HL-60/S4 treated with retinoic acid at 250 ng/mL for 4 days and 3 days (cell line): ENCODE measurements around the gene PCBP3.

Experiments
- in situ Hi-C: fragments of 300-500 bp; cut with MboI; formaldehyde crosslinking; loops from 2 replicates; pipeline ENCODE4 v1.7.0; 2022; ENCODE audit warnings: low sequenced_read_pairs

PCBP3 gene

GRCh38 chr21:45802956-45803617, 159.6 kb downstream of the PCBP3 start:
- in situ Hi-C loops: loop anchor here (25.0 kb wide), 2 partner anchors 241 to 341 kb away; no protein-coding TSS in a partner anchor

DNA sequence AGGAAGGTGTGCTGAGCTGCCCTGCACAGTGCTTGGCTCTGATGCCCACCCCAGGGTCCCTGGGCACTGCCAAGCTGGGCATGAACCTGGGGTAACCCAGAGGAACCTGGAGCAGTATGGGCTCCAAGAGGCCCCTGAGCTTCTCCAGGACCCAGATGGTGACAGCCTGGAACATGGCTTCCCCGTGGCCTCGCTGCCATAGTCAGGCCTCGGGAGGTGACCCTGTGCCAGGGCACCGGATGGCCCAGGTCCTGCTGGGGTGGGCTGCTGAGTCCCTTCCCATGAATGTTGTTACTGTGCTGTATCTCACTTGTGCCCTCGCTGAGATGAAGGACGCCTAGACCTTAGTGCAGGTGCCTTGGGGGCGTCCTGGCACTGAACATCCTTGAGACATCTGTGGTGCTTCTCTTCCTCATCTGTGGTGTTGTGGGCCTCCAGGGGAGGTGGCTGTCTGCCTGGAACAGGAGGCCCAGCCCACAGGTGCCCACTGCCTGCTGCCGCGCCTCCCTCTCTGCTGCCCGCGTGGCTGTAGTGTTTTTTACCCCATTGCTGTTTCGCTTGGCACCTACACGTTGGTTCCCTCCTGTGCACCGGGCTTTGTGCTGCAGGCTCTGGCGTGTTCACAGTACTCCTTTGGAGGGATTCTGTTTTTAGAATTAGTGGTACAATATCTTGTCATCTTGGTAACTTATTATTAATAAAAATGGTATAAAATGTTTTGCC, 160.3 kb downstream of the PCBP3 start:
- in situ Hi-C loops: loop anchor here (25.0 kb wide), 2 partner anchors 241 to 341 kb away; no protein-coding TSS in a partner anchor

DNA sequence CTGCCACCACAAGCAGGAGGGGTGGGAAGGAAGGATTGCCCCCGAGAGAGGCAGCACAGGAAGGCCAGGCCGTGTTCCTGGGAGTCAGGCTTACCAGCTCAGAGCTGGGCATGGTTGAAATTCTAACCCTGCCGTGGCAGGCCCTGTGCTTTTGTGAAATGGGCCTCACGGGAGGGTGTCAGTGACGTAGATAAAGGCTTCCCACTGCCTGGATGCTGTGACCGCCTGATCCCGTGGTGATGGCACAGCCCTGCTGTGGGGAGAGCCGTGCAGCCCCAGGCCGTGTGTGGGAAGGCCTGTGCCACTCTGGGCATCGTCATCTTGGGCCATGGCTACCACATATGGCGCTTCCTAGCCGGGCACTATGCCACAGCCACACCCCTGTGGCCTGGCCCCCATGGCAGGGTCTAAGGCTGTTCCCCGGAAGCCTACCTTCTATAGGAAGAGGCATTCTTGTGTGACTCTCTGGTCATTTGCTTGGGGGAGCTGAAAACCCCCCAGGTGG, 161.3 kb downstream of the PCBP3 start:
- in situ Hi-C loops: loop anchor here (25.0 kb wide), 2 partner anchors 243 to 343 kb away; no protein-coding TSS in a partner anchor

- in situ Hi-C loops: loop anchor here (25.0 kb wide), 2 partner anchors 243 to 343 kb away; no protein-coding TSS in a partner anchor
These were observed 161.8 kb downstream of the PCBP3 start for GRCh38 chr21:45805321-45805720.

DNA sequence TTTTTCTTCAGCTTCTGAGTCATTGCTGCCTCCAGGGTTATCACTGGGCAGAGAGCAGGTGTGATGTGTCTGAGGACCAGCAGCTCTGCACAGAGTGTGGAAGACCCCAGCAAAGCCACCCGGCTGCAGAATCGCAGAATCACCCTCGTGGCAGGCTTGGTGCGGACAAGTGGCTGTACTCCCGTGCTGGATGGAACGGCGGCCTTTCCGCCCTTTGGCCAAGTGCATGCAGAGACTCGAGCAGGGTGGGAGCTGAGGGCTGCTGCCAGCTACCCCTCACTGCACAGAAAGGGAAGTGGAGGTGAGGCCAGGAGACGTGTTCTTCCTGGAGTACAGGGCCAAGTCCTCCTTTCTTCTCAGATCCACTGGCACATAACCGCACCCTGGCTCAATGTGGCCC, 162.5 kb downstream of the PCBP3 start:
- in situ Hi-C loops: loop anchor here (25.0 kb wide), 2 partner anchors 244 to 344 kb away; no protein-coding TSS in a partner anchor

- in situ Hi-C loops: loop anchor here (25.0 kb wide), 2 partner anchors 246 to 346 kb away; no protein-coding TSS in a partner anchor
These were observed 165.1 kb downstream of the PCBP3 start for GRCh38 chr21:45808663-45809062.

GRCh38 chr21:45809421-45809820, 165.9 kb downstream of the PCBP3 start:
- in situ Hi-C loops: loop anchor here (25.0 kb wide), 2 partner anchors 247 to 347 kb away; no protein-coding TSS in a partner anchor

GRCh38 chr21:45811136-45811535, 167.6 kb downstream of the PCBP3 start:
- in situ Hi-C loops: loop anchor here (25.0 kb wide), 2 partner anchors 249 to 349 kb away; no protein-coding TSS in a partner anchor

DNA sequence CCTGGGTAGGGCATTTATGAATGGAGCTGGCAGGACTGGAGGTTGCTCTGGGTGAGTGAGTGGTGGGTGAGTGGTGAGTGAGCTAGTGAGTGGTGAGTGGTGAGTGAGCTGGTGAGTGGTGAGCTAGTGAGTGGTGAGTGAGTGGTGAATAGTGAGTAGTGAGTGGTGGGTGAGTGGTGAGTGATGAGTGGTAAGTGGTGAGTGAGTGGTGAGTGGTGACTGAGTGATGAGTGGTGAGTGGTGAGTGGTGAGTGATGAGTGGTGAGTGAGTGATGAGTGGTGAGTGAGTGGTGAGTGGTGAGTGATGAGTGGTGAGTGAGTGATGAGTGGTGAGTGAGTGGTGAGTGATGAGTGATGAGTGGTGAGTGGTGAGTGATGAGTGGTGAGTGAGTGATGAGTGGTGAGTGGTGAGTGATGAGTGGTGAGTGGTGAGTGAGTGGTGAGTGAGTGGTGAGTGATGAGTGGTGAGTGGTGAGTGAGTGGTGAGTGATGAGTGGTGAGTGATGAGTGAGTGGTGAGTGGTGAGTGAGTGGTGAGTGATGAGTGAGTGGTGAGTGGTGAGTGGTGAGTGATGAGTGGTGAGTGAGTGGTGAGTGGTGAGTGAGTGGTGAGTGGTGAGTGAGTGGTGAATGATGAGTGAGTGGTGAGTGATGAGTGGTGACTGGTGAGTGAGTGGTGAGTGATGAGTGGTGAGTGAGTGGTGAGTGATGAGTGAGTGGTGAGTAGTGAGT, 170.8 kb downstream of the PCBP3 start:
- in situ Hi-C loops: loop anchor here (25.0 kb wide), 2 partner anchors 252 to 352 kb away; no protein-coding TSS in a partner anchor

DNA sequence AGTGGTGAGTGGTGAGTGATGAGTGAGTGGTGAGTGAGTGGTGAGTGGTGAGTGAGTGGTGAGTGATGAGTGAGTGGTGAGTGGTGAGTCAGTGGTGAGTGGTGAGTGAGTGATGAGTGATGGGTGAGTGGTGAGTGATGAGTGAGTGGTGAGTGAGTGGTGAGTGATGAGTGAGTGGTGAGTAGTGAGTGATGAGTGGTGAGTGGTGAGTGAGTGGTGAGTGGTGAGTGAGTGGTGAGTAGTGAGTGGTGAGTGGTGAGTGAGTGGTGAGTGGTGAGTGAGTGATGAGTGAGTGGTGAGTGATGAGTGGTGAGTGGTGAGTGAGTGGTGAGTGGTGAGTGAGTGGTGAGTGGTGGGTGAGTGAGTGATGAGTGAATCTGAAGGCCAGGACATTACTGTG, 172.3 kb downstream of the PCBP3 start:
- in situ Hi-C loops: loop anchor here (25.0 kb wide), 2 partner anchors 253 to 353 kb away; no protein-coding TSS in a partner anchor

GRCh38 chr21:45816794-45817193, 173.3 kb downstream of the PCBP3 start:
- in situ Hi-C loops: loop anchor here (25.0 kb wide), 2 partner anchors 254 to 354 kb away; no protein-coding TSS in a partner anchor

GRCh38 chr21:45817345-45817744, 173.8 kb downstream of the PCBP3 start:
- in situ Hi-C loops: loop anchor here (25.0 kb wide), 2 partner anchors 255 to 355 kb away; no protein-coding TSS in a partner anchor

DNA sequence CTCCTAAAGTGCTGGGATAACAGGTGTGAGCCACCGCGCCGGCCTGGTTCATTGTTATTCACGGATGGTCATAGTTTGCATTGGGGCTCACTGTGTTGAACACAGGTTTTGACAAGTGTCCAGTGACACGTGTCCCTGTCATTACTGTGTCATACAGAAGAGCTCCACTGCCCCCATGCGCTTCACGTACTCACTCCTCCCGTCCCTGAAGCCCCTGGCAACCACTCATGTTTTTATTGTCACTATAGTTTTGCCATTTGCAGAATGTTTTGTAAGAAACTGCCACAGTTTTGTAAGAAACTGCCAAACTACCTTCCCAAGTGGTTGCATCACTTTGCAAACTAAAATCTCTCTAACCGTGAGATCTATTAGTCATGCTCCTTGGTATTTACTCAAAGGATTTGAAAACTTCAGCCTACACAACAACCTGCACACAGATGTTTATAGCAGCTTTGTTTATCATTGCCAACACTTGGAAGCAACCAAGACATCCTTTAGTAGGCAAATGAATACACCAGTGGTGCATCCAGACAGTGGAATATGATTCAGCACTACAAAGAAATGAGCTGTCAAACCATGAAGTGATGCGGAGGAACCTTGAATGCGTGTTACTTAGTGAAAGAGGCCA, 174.9 kb downstream of the PCBP3 start:
- in situ Hi-C loops: loop anchor here (25.0 kb wide), 2 partner anchors 256 to 356 kb away; no protein-coding TSS in a partner anchor

DNA sequence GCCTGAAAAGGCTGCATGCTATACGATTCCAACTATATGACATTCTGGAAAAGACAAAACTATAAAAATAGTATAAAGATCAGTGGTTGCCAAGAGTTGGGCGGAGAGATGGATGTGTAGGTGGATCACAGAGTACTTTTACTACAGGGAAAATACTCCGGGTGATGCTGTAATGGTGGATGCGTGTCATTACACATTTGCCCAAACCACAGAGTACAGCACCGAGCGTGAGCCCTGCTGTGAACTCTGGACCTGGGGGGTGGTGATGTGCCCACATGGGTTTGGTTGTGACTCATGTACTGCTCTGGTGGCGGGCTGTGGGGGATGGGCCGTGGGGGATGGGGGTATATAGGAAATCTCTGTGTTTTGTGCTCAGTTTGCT, 175.4 kb downstream of the PCBP3 start:
- in situ Hi-C loops: loop anchor here (25.0 kb wide), 2 partner anchors 257 to 357 kb away; no protein-coding TSS in a partner anchor

DNA sequence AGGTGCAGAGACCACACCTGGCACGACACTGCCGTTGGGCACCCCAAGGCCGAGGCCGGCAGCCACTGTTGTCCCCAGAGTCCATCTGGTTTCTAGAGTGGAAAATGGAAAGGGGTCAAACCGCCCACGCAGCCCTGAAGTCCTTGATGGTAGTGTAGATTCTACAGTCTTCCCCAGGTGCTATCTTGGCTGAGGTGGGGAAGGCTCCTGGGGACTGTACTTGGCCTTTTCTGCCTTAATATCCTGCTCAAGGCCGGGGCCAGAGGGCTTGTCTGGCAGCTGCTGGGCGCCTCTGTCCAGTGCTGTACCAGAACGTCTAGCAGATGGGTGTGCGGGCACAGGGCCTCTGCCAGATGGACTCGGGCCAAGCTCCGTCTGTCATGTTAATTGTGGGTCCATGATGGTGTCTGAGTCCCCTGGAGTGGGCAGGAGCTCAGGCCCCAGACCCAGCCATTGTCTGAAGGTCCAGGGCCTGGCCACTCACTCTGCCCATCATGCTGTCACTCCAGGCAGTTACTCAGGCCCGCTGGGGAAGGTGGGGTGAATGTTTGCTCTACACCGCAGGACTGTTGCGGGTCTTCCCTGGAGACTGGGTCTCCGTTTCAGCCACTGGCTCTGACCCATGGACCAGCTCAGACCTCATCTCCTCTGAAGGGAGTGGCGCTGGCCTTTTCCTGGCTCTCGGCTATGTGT, 176.1 kb downstream of the PCBP3 start:
- in situ Hi-C loops: loop anchor here (10.0 to 25.0 kb wide), 3 partner anchors 257 to 675 kb away; no protein-coding TSS in a partner anchor

GRCh38 chr21:45820171-45821091, 176.9 kb downstream of the PCBP3 start:
- in situ Hi-C loops: loop anchor here (10.0 to 25.0 kb wide), 3 partner anchors 258 to 676 kb away; no protein-coding TSS in a partner anchor

GRCh38 chr21:45821315-45821962, 177.9 kb downstream of the PCBP3 start:
- in situ Hi-C loops: loop anchor here (10.0 to 25.0 kb wide), 3 partner anchors 259 to 677 kb away; no protein-coding TSS in a partner anchor
